A172 (cell line): Measurements from ENCODE around the gene SLCO2B1. TPM values are rescaled to one million over a fixed set of nuclear protein-coding genes. Genes with fewer than 3 reads are reported as not detected.

Experiments
- DNase-seq: peaks from one replicate; pipeline ENCODE4 v3.0.0-alpha.2; 2015; ENCODE audit warnings: low spot score
- total RNA-seq: library from RNA; depleted of rRNA; stranded (reverse); fragments of >200 nt; shearing (Covaris generic); gene quantifications from 2 replicates; pipeline ENCODE4 v1.2.3, GENCODE V29; 2014

The SLCO2B1 gene
- total RNA-seq, 1 experiment from 2014 or later = 2.0 TPM

- no peak for DNase-seq
Measured at GRCh38 chr11:75219869-75220268, 69.0 kb downstream of the SLCO2B1 start.

- peak; percentile 40 for DNase-seq
Measured at GRCh38 chr11:75223954-75224643, 73.2 kb downstream of the SLCO2B1 start.

- DNase-seq = no peak
Measured at GRCh38 chr11:75225794-75226193, 74.9 kb downstream of the SLCO2B1 start.

GRCh38 chr11:75229466-75229865, 78.6 kb downstream of the SLCO2B1 start:
- DNase-seq = no peak

- no peak for DNase-seq
Measured at GRCh38 chr11:75230621-75231020, 79.7 kb downstream of the SLCO2B1 start.

GRCh38 chr11:75233754-75234172, 82.9 kb downstream of the SLCO2B1 start:
- peak; percentile 81 for DNase-seq

- DNase-seq = no peak
Measured at GRCh38 chr11:75236062-75236461, 85.2 kb downstream of the SLCO2B1 start.

- DNase-seq = no peak
Measured at GRCh38 chr11:75237050-75237449, 86.1 kb downstream of the SLCO2B1 start.

GRCh38 chr11:75238595-75239440, 87.9 kb downstream of the SLCO2B1 start:
- no peak for DNase-seq

- DNase-seq = no peak
Measured at GRCh38 chr11:75239531-75240290, 88.8 kb downstream of the SLCO2B1 start.

- no peak for DNase-seq
Measured at GRCh38 chr11:75240311-75241035, 89.6 kb downstream of the SLCO2B1 start, which contains the start of gene TPBGL. TPBGL (plus strand) TSS chr11:75240774; CDS start chr11:75241050, 276 bp downstream.

- DNase-seq = no peak
Measured at GRCh38 chr11:75241036-75241905, 90.4 kb downstream of the SLCO2B1 start.

GRCh38 chr11:75241906-75242644, 91.2 kb downstream of the SLCO2B1 start:
- peak; percentile 49 for DNase-seq

- DNase-seq = no peak
Measured at GRCh38 chr11:75242722-75243600, 92.1 kb downstream of the SLCO2B1 start.

GRCh38 chr11:75244052-75244814, 93.3 kb downstream of the SLCO2B1 start:
- no peak for DNase-seq

- no peak for DNase-seq
Measured at GRCh38 chr11:75245356-75246005, 94.6 kb downstream of the SLCO2B1 start.

- DNase-seq = no peak
Measured at GRCh38 chr11:75246006-75246670, 95.2 kb downstream of the SLCO2B1 start.
